Right atrium auricular region (tissue), 2 donors: Measurements from ENCODE around the gene TFDP1. TPM values are rescaled to one million over a fixed set of nuclear protein-coding genes. Genes with fewer than 3 reads are reported as not detected.

Experiments
- DNase-seq: peaks from one replicate; pipeline ENCODE4 v3.0.0-alpha.2; 2019; ENCODE audit warnings: low spot score
- H3K27ac ChIP-seq, 2 donors: fragments of 200-600 bp; sonication (generic); 1 replicate in 1 of 2; 2 replicates in 1 of 2; pipeline ENCODE4 v1.5.1; 2016 to 2019
- H3K27me3 ChIP-seq, 2 donors: fragments of 200-600 bp; sonication (generic); one replicate each; pipeline versions ENCODE4 v1.5.1 to v1.6.0; 2017 to 2019
- H3K36me3 ChIP-seq: fragments of 200-600 bp; sonication (generic); one replicate; pipeline ENCODE4 v1.5.1; 2016
- H3K4me1 ChIP-seq, 2 donors: fragments of 200-600 bp; sonication (generic); one replicate each; pipeline versions ENCODE4 v1.5.1 to v1.6.0; 2017 to 2019
- H3K4me3 ChIP-seq, 2 donors: fragments of 200-600 bp; sonication (generic); 1 replicate in 1 of 2; 2 replicates in 1 of 2; pipeline ENCODE4 v1.5.1; 2017 to 2019; ENCODE audit warnings: mild to moderate bottlenecking in 1 of 2, moderate library complexity in 1 of 2
- H3K9me3 ChIP-seq, 2 donors: fragments of 200-600 bp; sonication (generic); one replicate each; pipeline ENCODE4 v1.5.1; 2019
- total RNA-seq, 2 donors: library from RNA; depleted of rRNA; stranded (reverse); fragments of >200 nt; gene quantifications; one replicate each; pipeline ENCODE4 v1.1.0, GENCODE V29; 2016
- TF ChIP-seq, protein P1 (sequence below), 2 donors: fragments of 200-600 bp; sonication (generic); IDR thresholded peaks; one replicate each; pipeline ENCODE4 v1.5.1; 2019; ENCODE audit warnings: antibody characterized with exemption in 2 of 2

The TFDP1 gene
- total RNA-seq, 2 donors from 2014 or later: 34.4 to 40.4 TPM

DNA sequence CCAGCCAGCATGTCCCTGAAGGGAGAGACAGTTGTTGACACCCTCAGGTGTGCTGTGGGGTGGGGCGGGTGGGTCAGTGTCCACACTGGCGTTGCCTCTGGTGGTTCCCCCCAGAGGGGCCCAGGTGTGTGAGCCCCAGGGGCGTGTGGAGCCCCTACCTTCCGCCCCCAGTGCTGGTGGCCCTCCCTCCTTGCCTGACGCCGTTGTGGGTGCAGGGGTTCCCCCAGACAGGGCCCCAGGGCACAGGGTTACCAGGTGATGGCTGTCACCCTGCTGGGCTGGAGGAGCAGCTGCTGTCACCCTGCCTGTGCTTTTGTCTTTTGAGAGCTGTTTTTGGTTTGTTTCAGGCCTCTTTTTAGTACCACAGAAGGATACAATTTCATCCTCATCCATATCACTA, 46.3 kb downstream of the TFDP1 start:
- TF ChIP-seq, protein P1, sequence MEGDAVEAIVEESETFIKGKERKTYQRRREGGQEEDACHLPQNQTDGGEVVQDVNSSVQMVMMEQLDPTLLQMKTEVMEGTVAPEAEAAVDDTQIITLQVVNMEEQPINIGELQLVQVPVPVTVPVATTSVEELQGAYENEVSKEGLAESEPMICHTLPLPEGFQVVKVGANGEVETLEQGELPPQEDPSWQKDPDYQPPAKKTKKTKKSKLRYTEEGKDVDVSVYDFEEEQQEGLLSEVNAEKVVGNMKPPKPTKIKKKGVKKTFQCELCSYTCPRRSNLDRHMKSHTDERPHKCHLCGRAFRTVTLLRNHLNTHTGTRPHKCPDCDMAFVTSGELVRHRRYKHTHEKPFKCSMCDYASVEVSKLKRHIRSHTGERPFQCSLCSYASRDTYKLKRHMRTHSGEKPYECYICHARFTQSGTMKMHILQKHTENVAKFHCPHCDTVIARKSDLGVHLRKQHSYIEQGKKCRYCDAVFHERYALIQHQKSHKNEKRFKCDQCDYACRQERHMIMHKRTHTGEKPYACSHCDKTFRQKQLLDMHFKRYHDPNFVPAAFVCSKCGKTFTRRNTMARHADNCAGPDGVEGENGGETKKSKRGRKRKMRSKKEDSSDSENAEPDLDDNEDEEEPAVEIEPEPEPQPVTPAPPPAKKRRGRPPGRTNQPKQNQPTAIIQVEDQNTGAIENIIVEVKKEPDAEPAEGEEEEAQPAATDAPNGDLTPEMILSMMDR (IDR thresholded peaks at IDR 0.05): no peak
- Histone ChIP-seq H3K4me3 (no peak overlapping the region), H3K36me3 (peaks cover 39% of the 10 kb centered on the region), H3K27me3 (no peaks in the 10 kb centered on the region), H3K4me1 (no peaks in the 10 kb centered on the region), H3K9me3 (no peaks in the 10 kb centered on the region), H3K27ac (no peak overlapping the region)
- no peak for DNase-seq

DNA sequence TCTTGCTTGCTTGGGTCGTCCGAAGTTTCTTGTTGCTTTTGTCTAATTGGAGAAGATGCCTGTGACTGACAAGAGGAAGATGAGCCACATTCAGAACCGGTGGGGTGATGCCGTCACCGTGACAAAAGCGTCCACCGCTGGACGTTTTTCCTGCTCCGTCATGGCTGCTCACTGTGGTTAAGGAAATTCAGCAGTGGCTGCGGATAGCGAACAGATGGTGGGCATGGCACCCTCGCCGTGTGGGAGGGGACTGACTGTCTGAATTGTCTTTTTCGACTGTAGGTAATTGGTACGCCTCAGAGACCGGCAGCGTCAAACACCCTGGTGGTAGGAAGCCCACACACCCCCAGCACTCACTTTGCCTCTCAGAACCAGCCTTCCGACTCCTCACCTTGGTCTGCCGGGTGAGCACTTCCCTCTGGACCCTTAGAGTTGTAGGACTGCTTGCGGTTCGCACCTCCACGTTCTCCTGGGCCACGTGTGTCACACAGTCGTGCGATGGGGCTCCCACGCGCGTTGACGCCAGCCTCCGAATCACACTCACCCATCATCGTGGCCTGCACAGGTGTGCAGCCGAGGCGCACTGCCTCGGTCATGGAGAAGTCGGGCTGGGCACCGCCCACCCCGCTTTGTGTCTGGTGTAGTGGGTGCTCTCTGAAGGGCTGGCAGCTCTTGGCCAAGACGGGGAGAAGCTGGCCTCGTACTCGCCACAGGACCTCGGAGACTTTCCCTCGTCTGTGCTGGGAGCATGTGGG, 47.0 kb downstream of the TFDP1 start:
- H3K27ac ChIP-seq: no peak overlapping the region
- no peaks in the 10 kb centered on the region for H3K27me3 ChIP-seq
- no peak overlapping the region for H3K4me3 ChIP-seq
- TF ChIP-seq, protein P1 (IDR thresholded peaks at IDR 0.05): no peak
- H3K4me1 ChIP-seq: no peaks in the 10 kb centered on the region
- no peak for DNase-seq
- no peaks in the 10 kb centered on the region for H3K9me3 ChIP-seq
- H3K36me3 ChIP-seq: peaks cover 46% of the 10 kb centered on the region

DNA sequence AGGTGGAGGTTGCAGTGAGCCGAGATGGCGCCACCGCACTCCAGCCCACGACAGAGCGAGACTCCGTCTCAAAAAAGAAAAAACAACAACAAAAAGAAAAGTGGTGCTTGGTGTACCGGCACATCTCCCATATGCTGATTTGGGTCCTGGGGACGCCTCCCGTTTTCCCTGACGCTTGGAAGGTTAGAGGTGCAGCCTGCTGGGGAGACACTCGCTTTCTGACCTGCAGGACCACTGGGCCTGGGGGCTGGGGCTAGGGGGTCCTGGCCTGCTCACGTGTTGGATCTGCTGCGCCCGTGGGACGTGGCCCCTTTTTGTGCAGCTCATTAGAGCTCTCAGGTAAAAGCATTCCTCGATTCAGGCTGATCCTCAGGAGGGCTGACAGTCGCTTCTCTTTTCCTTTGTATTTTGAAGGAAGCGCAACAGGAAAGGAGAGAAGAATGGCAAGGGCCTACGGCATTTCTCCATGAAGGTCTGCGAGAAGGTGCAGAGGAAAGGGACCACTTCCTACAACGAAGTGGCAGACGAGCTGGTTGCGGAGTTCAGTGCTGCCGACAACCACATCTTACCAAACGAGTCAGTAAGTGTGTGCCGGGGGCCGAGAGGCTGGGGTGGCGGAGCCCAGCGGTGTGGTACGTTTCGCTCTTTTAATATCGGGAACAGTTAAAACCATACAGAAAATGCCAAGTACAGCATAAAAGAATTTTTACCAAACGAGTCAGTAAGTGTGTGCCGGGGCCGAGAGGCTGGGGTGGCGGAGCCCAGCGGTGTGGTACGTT, 48.3 kb downstream of the TFDP1 start:
- H3K9me3 ChIP-seq: no peaks in the 10 kb centered on the region
- no peak overlapping the region for H3K27ac ChIP-seq
- DNase-seq: no peak
- no peak overlapping the region for H3K4me3 ChIP-seq
- TF ChIP-seq, protein P1 (IDR thresholded peaks at IDR 0.05): no peak
- H3K27me3 ChIP-seq: no peaks in the 10 kb centered on the region
- H3K4me1 ChIP-seq: no peaks in the 10 kb centered on the region
- peaks cover 59% of the 10 kb centered on the region for H3K36me3 ChIP-seq

DNA sequence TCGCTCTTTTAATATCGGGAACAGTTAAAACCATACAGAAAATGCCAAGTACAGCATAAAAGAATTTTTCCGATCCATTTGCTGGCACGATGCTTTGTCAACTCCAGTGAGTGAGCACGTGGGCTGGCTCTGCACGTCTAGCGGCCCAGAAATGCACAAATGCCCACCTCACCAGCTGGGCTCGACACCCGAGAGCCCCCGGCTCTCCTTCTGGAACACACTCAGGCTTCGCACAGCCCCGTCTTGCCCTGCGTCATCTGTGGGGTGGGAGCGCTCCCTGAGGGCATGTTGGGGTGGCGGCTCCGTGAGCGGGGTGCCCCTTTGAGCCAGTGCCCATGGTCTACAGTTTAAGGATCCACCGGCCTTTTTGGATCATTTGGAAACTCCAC, 48.9 kb downstream of the TFDP1 start:
- Histone ChIP-seq H3K4me1 (no peaks in the 10 kb centered on the region), H3K9me3 (no peaks in the 10 kb centered on the region), H3K4me3 (no peak overlapping the region), H3K27ac (no peak overlapping the region), H3K36me3 (peaks cover 65% of the 10 kb centered on the region), H3K27me3 (no peaks in the 10 kb centered on the region)
- TF ChIP-seq, protein P1 (IDR thresholded peaks at IDR 0.05): no peak
- DNase-seq: no peak

DNA sequence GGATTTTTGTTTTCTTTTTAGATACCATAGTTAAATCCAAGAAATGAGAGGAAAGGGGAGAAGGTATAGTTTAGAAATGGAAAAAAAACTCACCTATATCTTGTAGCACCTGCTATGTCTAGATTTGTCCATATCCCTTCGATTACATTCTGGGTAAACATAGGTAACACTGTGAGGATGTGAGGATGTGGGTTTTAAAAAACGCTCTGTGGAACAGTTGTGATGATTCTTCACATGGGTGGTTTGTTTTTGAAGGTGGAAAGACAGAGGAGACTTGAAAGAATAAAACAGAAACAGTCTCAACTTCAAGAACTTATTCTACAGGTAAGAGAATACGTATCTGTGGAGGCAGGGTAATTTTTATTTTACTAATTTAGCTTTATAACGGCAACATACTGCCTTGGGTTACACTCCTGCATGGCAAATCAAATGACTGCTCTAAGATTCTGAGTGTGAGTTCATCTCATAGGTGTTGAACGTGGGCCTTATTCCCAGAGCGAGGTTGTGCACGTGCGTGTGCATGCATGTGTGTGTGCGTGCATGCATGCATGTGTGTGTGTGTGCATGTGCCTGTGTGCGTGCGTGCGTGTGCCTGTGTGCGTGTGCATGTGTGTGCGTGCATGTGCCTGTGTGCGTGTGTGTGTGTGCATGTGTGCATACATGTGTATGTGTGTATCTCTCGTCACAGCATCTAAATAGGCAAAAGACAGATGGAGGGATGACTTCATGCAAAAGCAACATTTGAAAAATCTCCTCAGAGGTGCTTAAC, 49.9 kb downstream of the TFDP1 start:
- Histone ChIP-seq H3K36me3 (peaks cover 65% of the 10 kb centered on the region), H3K4me3 (no peak overlapping the region), H3K4me1 (no peaks in the 10 kb centered on the region), H3K27me3 (no peaks in the 10 kb centered on the region), H3K9me3 (no peaks in the 10 kb centered on the region), H3K27ac (no peak overlapping the region)
- TF ChIP-seq, protein P1 (IDR thresholded peaks at IDR 0.05): no peak
- no peak for DNase-seq
